SK-N-SH (cell line): ENCODE data around the gene ANKRD44. TPM values are rescaled to one million over a fixed set of nuclear protein-coding genes. Genes with fewer than 3 reads are reported as not detected.

Experiments used
- CTCF ChIA-PET: fragments of 300-600, 350-600 bp; formaldehyde crosslinking; extraction: SDS; loops from one replicate; lab custom pipeline; 2021; lab: Yijun Ruan, JAX
- POLR2A ChIA-PET: fragments of 350-600 bp; sonication (Branson Sonifier 250); formaldehyde crosslinking; extraction: SDS; loops from one replicate; lab custom pipeline; 2020; ENCODE audit warnings: antibody characterized with exemption, inconsistent platforms; lab: Yijun Ruan, JAX
- DNase-seq: peaks from one replicate; pipeline ENCODE4 v3.0.0; 2012
- H2AFZ ChIP-seq: fragments of 200-600 bp; sonication (generic); 2 replicates; pipeline ENCODE4 v1.8.1; 2016; ENCODE audit warnings: antibody characterized with exemption, mild to moderate bottlenecking, low read depth
- H3F3A ChIP-seq: fragments of 200-600 bp; sonication (generic); replicated peaks from 2 replicates; pipeline ENCODE3; 2016; ENCODE audit warnings: antibody characterized with exemption, mild to moderate bottlenecking; ENCODE audit not compliant: insufficient read depth
- H3K27ac ChIP-seq, 2 experiments: fragments of 200-500 bp in 1 of 2; fragments of 200-600 bp in 1 of 2; sonication (Bioruptor generic) in 1 of 2; sonication (generic), shearing (Covaris generic) in 1 of 2; 2 replicates each; pipeline versions ENCODE4 v1.5.1 to v1.6.1; 2014 to 2016; ENCODE audit warnings: low read depth in 2 of 2, inconsistent platforms in 1 of 2, low read length in 1 of 2, mild to moderate bottlenecking in 1 of 2, mixed read lengths in 1 of 2
- H3K27me3 ChIP-seq: fragments of 200-600 bp; sonication (generic), shearing (Covaris generic); 2 replicates; pipeline ENCODE4 v1.6.1; 2016; ENCODE audit warnings: mixed run types; ENCODE audit not compliant: insufficient read depth
- H3K36me3 ChIP-seq, 2 experiments: fragments of 200-500 bp in 1 of 2; fragments of 200-600 bp in 1 of 2; sonication (Bioruptor generic) in 1 of 2; sonication (generic) in 1 of 2; replicated peaks in 1 of 2; 2 replicates each; pipeline versions ENCODE3 to v1.5.1; 2014 to 2016; ENCODE audit warnings: low read length in 1 of 2, mild to moderate bottlenecking in 1 of 2; ENCODE audit not compliant: insufficient read depth in 2 of 2, control insufficient read depth in 1 of 2
- H3K4me1 ChIP-seq, 2 experiments: fragments of 200-500 bp in 1 of 2; fragments of 200-600 bp in 1 of 2; sonication (Bioruptor generic) in 1 of 2; sonication (generic), shearing (Covaris generic) in 1 of 2; 2 replicates each; pipeline versions ENCODE4 v1.5.1 to v1.6.1; 2014 to 2016; ENCODE audit warnings: low read depth in 1 of 2, low read length in 1 of 2, mixed run types in 1 of 2; ENCODE audit not compliant: insufficient read depth in 2 of 2, control insufficient read depth in 1 of 2
- H3K4me2 ChIP-seq: fragments of 200-600 bp; sonication (generic), shearing (Covaris generic); 2 replicates; pipeline ENCODE4 v1.6.1; 2017; ENCODE audit warnings: mixed run types
- H3K4me3 ChIP-seq, 2 experiments: fragments of 200-500 bp in 1 of 2; fragments of 200-600 bp in 1 of 2; sonication (Bioruptor generic) in 1 of 2; sonication (generic), shearing (Covaris generic) in 1 of 2; 2 replicates each; pipeline versions ENCODE4 v1.5.1 to v1.8.1; 2014 to 2016; ENCODE audit warnings: low read depth in 2 of 2, inconsistent platforms in 1 of 2, low read length in 1 of 2, mild to moderate bottlenecking in 1 of 2, mixed read lengths in 1 of 2, moderate library complexity in 1 of 2
- H3K79me2 ChIP-seq: fragments of 200-600 bp; sonication (generic); 2 replicates; pipeline ENCODE4 v1.8.1; 2017; ENCODE audit warnings: mild to moderate bottlenecking; ENCODE audit not compliant: insufficient read depth
- H3K9ac ChIP-seq: fragments of 200-600 bp; sonication (generic); 2 replicates; pipeline ENCODE4 v1.6.1; 2017; ENCODE audit warnings: mixed run types
- H3K9me2 ChIP-seq: fragments of 200-600 bp; sonication (generic); 2 replicates; pipeline ENCODE4 v1.6.1; 2017; ENCODE audit warnings: mixed run types
- H3K9me3 ChIP-seq: fragments of 200-600 bp; sonication (generic); 2 replicates; pipeline ENCODE4 v1.6.1; 2017; ENCODE audit warnings: mixed run types, mild to moderate bottlenecking, moderate library complexity
- H4K20me1 ChIP-seq: fragments of 200-600 bp; sonication (generic); 2 replicates; pipeline ENCODE4 v1.6.1; 2017; ENCODE audit warnings: mild to moderate bottlenecking, mixed run types; ENCODE audit not compliant: insufficient read depth
- CHD2 ChIP-seq: fragments of 150-350 bp; IDR thresholded peaks from 2 replicates; pipeline ENCODE4 v1.6.1; 2018; ENCODE audit warnings: low read length; ENCODE audit not compliant: partially characterized antibody
- ELF1 ChIP-seq: IDR thresholded peaks from 2 replicates; pipeline ENCODE4 v1.4.0; 2012
- GATA2 ChIP-seq: sonication (generic); formaldehyde crosslinking; IDR thresholded peaks from 2 replicates; pipeline ENCODE4 v1.5.0; 2020; ENCODE audit warnings: mild to moderate bottlenecking, missing genetic modification reagents
- JUND ChIP-seq: IDR thresholded peaks from 2 replicates; pipeline ENCODE4 v1.4.0; 2012
- MEF2A ChIP-seq: IDR thresholded peaks from 2 replicates; pipeline ENCODE4 v1.4.0; 2012; ENCODE audit warnings: low read depth, borderline replicate concordance
- MXI1 ChIP-seq: IDR thresholded peaks from 2 replicates; pipeline ENCODE4 v1.6.1; 2012; ENCODE audit warnings: mild to moderate bottlenecking, low read depth, low read length, improper control_type of control experiment
- NFIC ChIP-seq: IDR thresholded peaks from 2 replicates; pipeline ENCODE4 v1.4.0; 2012; ENCODE audit warnings: borderline replicate concordance
- NRF1 ChIP-seq: IDR thresholded peaks from 2 replicates; pipeline ENCODE4 v1.6.1; 2012; ENCODE audit warnings: low read depth, mild to moderate bottlenecking, low read length
- SIN3A ChIP-seq: IDR thresholded peaks from 2 replicates; pipeline ENCODE4 v1.6.1; 2012; ENCODE audit warnings: low read depth, mild to moderate bottlenecking, low read length, moderate library complexity, borderline replicate concordance
- TAF1 ChIP-seq: IDR thresholded peaks from 2 replicates; pipeline ENCODE4 v1.6.1; 2012; ENCODE audit warnings: low read depth, mild to moderate bottlenecking, low read length, moderate library complexity, borderline replicate concordance
- YY1 ChIP-seq: IDR thresholded peaks from 2 replicates; pipeline ENCODE4 v1.4.0; 2012; ENCODE audit warnings: low read depth, mild to moderate bottlenecking
- WGBS: methylation state at CpG from one replicate; pipeline ENCODE4 v1.1.6; 2017; ENCODE audit warnings: low lambda C conversion rate; 5-methylcytosine and 5-hydroxymethylcytosine counted together
- polyA plus RNA-seq, 3 experiments: library from polyadenylated mRNA; depleted of rRNA; stranded (reverse); fragments of >200 nt; gene quantifications; 2 replicates each; pipeline ENCODE4 v1.2.3, GENCODE V29; 2012
- TF ChIP-seq, protein P1 (sequence below): fragments of 200-600 bp; sonication (generic); IDR thresholded peaks from 2 replicates; pipeline ENCODE4 v1.6.1; 2017; ENCODE audit warnings: antibody characterized with exemption, mild to moderate bottlenecking, moderate library complexity
- TF ChIP-seq, protein P2 (sequence below): fragments of 150-350 bp; IDR thresholded peaks from 2 replicates; pipeline ENCODE4 v1.6.1; 2017; ENCODE audit warnings: antibody characterized with exemption, low read length, low read depth, borderline replicate concordance
- TF ChIP-seq, protein P3 (sequence below): IDR thresholded peaks from 2 replicates; pipeline ENCODE4 v1.6.1; 2012; ENCODE audit warnings: mild to moderate bottlenecking, low read depth, low read length, moderate library complexity
- TF ChIP-seq, protein P4 (sequence below): IDR thresholded peaks from 2 replicates; pipeline ENCODE4; 2012

Gene ANKRD44
- polyA plus RNA-seq, 1 of the 3 experiments (the other 2 are of a cell fraction): 12.5 TPM

DNA sequence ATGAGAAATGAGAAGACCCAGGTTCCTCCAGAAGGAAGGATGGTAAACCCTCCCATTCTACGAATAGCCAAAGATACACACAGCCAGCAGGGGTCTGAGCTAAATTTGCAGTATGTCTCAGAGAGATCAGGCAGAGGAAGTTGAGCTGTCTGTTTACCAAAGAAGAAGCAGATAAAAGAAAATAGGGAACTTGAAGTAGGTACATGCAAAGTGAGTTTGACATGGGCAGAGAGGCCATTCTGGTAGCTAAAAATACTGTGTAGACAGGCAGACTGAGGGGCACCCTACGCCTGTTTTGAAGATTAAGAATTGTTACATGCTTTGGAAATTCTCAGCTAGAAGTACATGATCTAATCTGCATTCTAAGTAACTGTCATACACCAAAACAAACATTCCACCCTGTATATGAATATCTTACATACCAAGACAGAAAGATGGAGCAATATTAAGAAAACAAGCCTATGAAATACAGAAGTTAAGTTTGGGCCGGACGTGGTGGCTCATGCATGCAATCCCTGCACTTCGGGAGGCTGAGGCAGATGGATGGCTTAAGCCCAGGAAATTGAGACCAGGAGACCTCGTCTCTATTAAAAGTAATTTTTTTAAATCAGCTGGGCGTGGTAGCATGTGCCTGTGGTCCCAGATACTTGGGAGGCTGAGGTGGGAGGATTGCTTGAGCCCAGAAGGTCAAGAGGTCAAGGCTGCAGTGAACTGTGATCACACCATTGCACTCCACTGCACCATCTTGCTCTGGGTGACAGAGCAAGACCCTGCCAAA lies 157.9 kb downstream of the ANKRD44 start:
- Histone ChIP-seq H3K27me3 (no peaks in the 10 kb centered on the region), H3F3A (peaks cover 3% of the 10 kb centered on the region), H3K9me3 (peaks cover 6% of the 10 kb centered on the region; the same call in 1 of the 2 replicates), H3K4me1 (peaks cover 0 to 19% of the 10 kb centered on the region in 2 experiments; a peak in 2 of 4 replicates), H3K9ac (no peak overlapping the region), H4K20me1 (no peaks in the 10 kb centered on the region), H3K27ac (peak overlapping the region; percentile 20 to 51), H3K4me3 (no peak overlapping the region), H3K79me2 (no peaks in the 10 kb centered on the region), H2AFZ (no peak overlapping the region), H3K36me3 (no peaks in the 10 kb centered on the region), H3K4me2 (peak overlapping the region; percentile 12; the same call in 1 of the 2 replicates), H3K9me2 (no peaks in the 10 kb centered on the region)
- CTCF ChIA-PET: interaction anchor here (1.0 to 1.6 kb wide), 3 partner anchors 16 to 39 kb away, joined by 3 to 5 read pairs (median 3); no protein-coding TSS in a partner anchor
- POLR2A ChIA-PET: no interaction called here
- DNase-seq: no peak
- WGBS: 75% methylated on average over 7 of the region's 7 CpGs
- TF ChIP-seq, protein P1, sequence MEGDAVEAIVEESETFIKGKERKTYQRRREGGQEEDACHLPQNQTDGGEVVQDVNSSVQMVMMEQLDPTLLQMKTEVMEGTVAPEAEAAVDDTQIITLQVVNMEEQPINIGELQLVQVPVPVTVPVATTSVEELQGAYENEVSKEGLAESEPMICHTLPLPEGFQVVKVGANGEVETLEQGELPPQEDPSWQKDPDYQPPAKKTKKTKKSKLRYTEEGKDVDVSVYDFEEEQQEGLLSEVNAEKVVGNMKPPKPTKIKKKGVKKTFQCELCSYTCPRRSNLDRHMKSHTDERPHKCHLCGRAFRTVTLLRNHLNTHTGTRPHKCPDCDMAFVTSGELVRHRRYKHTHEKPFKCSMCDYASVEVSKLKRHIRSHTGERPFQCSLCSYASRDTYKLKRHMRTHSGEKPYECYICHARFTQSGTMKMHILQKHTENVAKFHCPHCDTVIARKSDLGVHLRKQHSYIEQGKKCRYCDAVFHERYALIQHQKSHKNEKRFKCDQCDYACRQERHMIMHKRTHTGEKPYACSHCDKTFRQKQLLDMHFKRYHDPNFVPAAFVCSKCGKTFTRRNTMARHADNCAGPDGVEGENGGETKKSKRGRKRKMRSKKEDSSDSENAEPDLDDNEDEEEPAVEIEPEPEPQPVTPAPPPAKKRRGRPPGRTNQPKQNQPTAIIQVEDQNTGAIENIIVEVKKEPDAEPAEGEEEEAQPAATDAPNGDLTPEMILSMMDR: peak; percentile 29
- TF ChIP-seq MEF2A (no peak), ELF1 (no peak)
- TF ChIP-seq, protein P2, sequence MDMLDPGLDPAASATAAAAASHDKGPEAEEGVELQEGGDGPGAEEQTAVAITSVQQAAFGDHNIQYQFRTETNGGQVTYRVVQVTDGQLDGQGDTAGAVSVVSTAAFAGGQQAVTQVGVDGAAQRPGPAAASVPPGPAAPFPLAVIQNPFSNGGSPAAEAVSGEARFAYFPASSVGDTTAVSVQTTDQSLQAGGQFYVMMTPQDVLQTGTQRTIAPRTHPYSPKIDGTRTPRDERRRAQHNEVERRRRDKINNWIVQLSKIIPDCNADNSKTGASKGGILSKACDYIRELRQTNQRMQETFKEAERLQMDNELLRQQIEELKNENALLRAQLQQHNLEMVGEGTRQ: no peak

DNA sequence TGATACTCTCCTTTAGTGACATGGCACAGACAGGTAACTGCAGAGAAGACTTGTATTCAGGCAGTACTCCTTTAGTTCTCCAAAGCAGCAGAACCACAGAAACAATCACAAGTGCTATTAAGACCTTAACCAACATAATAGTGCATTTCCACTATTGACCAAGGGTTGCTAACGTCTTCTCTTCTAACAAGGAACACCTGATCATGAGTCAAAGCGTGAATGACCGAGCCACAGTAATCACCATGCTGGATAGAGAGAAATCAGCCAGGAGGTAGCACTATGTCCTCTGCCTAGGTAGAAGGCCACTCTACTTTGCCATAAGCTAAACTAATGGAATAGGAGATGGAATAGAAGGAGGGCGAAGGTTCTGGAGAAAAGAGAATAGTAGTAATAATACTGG lies 161.0 kb downstream of the ANKRD44 start:
- CTCF ChIA-PET: interaction anchor here (0.9 to 1.7 kb wide), 5 partner anchors 14 to 74 kb away, joined by 3 to 8 read pairs (median 4); no protein-coding TSS in a partner anchor
- no peak overlapping the region for H3K4me3 ChIP-seq
- peak overlapping the region in 1 of 2 experiments; percentile 99; a peak in 2 of 4 replicates for H3K27ac ChIP-seq
- H3K4me1 ChIP-seq: peaks cover 5 to 40% of the 10 kb centered on the region in 2 experiments; a peak in 3 of 4 replicates
- H2AFZ ChIP-seq: no peak overlapping the region
- H3K4me2 ChIP-seq: no peak overlapping the region
- no peak overlapping the region for H3K9ac ChIP-seq
- H3K27me3 ChIP-seq: no peaks in the 10 kb centered on the region
- no peaks in the 10 kb centered on the region; the same call in 1 of the 2 replicates for H3K9me2 ChIP-seq
- no peaks in the 10 kb centered on the region for H4K20me1 ChIP-seq
- TF ChIP-seq, protein P3, sequence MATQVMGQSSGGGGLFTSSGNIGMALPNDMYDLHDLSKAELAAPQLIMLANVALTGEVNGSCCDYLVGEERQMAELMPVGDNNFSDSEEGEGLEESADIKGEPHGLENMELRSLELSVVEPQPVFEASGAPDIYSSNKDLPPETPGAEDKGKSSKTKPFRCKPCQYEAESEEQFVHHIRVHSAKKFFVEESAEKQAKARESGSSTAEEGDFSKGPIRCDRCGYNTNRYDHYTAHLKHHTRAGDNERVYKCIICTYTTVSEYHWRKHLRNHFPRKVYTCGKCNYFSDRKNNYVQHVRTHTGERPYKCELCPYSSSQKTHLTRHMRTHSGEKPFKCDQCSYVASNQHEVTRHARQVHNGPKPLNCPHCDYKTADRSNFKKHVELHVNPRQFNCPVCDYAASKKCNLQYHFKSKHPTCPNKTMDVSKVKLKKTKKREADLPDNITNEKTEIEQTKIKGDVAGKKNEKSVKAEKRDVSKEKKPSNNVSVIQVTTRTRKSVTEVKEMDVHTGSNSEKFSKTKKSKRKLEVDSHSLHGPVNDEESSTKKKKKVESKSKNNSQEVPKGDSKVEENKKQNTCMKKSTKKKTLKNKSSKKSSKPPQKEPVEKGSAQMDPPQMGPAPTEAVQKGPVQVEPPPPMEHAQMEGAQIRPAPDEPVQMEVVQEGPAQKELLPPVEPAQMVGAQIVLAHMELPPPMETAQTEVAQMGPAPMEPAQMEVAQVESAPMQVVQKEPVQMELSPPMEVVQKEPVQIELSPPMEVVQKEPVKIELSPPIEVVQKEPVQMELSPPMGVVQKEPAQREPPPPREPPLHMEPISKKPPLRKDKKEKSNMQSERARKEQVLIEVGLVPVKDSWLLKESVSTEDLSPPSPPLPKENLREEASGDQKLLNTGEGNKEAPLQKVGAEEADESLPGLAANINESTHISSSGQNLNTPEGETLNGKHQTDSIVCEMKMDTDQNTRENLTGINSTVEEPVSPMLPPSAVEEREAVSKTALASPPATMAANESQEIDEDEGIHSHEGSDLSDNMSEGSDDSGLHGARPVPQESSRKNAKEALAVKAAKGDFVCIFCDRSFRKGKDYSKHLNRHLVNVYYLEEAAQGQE: no peak
- TF ChIP-seq MEF2A: no peak
- no peak for TF ChIP-seq JUND
- no peak for TF ChIP-seq YY1
- no peak for TF ChIP-seq CHD2
- TF ChIP-seq SIN3A: no peak
- no peak for TF ChIP-seq TAF1
- no peak for TF ChIP-seq GATA2
- TF ChIP-seq, protein P4, sequence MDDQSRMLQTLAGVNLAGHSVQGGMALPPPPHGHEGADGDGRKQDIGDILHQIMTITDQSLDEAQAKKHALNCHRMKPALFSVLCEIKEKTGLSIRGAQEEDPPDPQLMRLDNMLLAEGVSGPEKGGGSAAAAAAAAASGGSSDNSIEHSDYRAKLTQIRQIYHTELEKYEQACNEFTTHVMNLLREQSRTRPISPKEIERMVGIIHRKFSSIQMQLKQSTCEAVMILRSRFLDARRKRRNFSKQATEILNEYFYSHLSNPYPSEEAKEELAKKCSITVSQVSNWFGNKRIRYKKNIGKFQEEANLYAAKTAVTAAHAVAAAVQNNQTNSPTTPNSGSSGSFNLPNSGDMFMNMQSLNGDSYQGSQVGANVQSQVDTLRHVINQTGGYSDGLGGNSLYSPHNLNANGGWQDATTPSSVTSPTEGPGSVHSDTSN: no peak
- TF ChIP-seq NRF1: no peak
- TF ChIP-seq NFIC: no peak
- no peak for TF ChIP-seq MXI1
- H3K79me2 ChIP-seq: no peaks in the 10 kb centered on the region
- no peak for DNase-seq
- POLR2A ChIA-PET: no interaction called here
- no peaks in the 10 kb centered on the region for H3K9me3 ChIP-seq
- peaks cover 0 to 3% of the 10 kb centered on the region in 2 experiments for H3K36me3 ChIP-seq
- 89% methylated on average over 4 of the region's 4 CpGs for WGBS
- H3F3A ChIP-seq: peaks cover 3% of the 10 kb centered on the region
